Coronary artery (tissue), 2 donors: ENCODE data around the gene UPK3A.

Experiments
- DNase-seq: peaks from one replicate; pipeline ENCODE4 v3.0.0-alpha.2; 2017; ENCODE audit warnings: low spot score
- H3K27ac ChIP-seq, 2 donors: fragments of 200-600 bp; sonication (generic); one replicate each; pipeline ENCODE4 v1.5.1; 2016 to 2019
- H3K4me3 ChIP-seq: fragments of 200-600 bp; sonication (generic); 2 replicates; pipeline ENCODE4 v1.5.1; 2016; ENCODE audit warnings: mild to moderate bottlenecking, moderate library complexity
- CTCF ChIP-seq: fragments of 200-600 bp; sonication (generic); IDR thresholded peaks from one replicate; pipeline ENCODE4 v1.5.1; 2019; ENCODE audit warnings: antibody characterized with exemption

Gene UPK3A

DNA sequence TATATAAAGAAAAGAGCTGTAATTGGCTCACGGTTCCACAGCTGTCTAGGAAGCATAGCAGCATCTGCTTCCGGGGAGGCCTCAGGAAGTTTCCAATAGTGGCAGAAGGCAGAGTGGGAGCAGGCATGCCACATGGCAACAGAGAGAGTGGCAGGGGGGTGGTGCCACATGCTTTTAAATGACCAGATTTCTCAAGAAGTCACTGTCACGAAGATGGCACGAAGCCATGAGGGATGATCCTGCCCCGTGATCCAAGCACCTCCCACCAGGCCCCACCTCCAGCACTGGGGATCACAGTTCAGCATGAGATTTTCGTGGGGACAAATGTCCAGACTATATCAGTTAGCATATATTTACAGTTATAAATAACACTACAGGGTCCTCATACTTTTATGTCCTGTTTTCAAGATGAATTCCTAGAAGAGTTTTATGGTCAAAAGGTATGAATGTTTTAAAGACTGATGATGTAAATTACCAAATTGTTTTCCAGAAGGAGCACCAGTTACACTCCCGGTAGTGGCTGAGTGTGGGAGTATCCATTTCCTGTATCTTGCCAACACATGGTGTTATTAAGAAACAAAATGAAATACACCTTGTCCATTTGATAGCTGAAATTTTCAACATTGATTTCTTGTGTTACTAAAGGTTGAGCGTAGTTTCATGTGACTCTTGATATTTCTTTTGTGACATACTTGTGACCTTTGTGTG is 44.2 kb downstream of the UPK3A start:
- no peak for TF ChIP-seq CTCF
- Histone ChIP-seq H3K27ac (no peak overlapping the region), H3K4me3 (no peak overlapping the region)
- no peak for DNase-seq

GRCh38 chr22:45329530-45329936 is 44.8 kb downstream of the UPK3A start:
- no peak for DNase-seq
- TF ChIP-seq CTCF, result no peak
- no peak overlapping the region for H3K27ac ChIP-seq
- H3K4me3 ChIP-seq, result no peak overlapping the region

GRCh38 chr22:45330548-45330947 is 45.8 kb downstream of the UPK3A start:
- no peak for DNase-seq
- H3K27ac ChIP-seq, result no peak overlapping the region
- H3K4me3 ChIP-seq, result no peak overlapping the region
- no peak for TF ChIP-seq CTCF

GRCh38 chr22:45331486-45331885 is 46.7 kb downstream of the UPK3A start:
- Histone ChIP-seq H3K4me3 (no peak overlapping the region), H3K27ac (no peak overlapping the region)
- DNase-seq, result no peak
- TF ChIP-seq CTCF, result no peak

DNA sequence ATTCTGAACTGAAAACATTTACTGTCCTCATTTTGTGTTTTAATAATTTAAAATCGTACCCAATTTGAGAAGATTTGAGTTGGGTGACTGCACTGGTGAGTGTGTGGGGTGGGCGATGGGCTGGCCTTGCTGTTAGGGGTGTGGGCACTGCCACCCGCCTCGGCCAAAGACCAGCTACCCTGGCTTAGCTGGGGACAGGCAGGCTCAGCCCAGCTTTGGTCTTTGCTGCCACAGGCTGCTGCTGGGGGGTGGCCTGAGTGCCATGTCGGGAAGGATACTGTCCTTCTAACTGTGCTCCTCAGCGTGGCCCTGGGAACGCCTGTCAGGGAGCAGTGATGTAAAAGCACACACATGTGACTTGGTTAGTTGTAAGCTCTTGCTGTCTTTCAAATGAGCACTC is 47.3 kb downstream of the UPK3A start:
- no peak for DNase-seq
- TF ChIP-seq CTCF, result no peak
- no peak overlapping the region for H3K4me3 ChIP-seq
- H3K27ac ChIP-seq, result no peak overlapping the region

DNA sequence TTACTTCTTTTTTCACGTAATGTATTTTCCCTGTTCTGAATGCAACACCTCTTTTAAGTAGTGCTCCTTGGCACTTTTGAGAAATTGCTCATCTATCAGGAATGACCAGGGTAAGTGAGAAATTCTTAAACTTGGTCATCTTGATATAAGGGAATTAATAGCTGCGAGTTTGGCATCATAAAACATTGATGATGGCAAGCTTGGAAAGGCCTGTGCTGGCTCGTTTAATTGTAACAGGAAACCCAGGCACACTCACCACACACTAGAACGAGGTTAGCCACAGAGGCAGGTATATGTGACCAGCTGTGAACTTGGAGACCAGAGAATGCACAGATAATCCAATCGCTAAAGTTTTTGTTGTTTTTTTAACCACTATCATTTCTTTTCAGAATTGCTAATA is 49.3 kb downstream of the UPK3A start:
- no peak overlapping the region for H3K27ac ChIP-seq
- no peak overlapping the region for H3K4me3 ChIP-seq
- TF ChIP-seq CTCF, result no peak
- no peak for DNase-seq

DNA sequence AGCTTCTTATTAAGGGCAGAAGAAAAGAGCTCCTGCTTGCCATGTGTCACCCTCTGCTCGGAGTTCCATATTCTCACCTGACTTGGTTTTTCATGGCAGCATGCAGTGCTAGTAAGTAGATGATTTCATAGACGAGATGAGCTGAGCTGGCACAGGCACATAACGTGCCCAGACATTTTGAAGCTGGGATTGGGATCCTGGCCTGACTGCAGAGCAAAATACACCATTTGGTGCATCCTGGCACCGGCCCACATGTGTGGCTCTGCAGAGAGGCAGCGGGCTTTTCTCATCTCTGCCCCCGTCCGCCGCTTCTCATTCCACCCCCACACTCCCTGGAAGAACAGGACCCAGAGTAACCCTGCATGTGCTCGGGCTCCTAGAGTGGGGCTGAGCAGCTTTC is 49.8 kb downstream of the UPK3A start:
- no peak for TF ChIP-seq CTCF
- no peak for DNase-seq
- Histone ChIP-seq H3K4me3 (no peak overlapping the region), H3K27ac (no peak overlapping the region)
